Stimulated activated CD4-positive, alpha-beta T cell treated with anti-CD3 and anti-CD28 coated beads, TNF-alpha, amount 100 ng/mL, for 24 hours (primary cell): Measurements from ENCODE around the gene OMA1.
"Not testable (repeated sequence)": the region's sequence is repeated elsewhere in the genome, so short reads cannot be mapped to it uniquely, and the experiment has no call there.

Experiments
- DNase-seq, 3 experiments: peaks; one replicate each; pipeline ENCODE4 v3.0.0-alpha.2; 2020; ENCODE audit warnings: low read depth in 3 of 3

Gene OMA1

DNA sequence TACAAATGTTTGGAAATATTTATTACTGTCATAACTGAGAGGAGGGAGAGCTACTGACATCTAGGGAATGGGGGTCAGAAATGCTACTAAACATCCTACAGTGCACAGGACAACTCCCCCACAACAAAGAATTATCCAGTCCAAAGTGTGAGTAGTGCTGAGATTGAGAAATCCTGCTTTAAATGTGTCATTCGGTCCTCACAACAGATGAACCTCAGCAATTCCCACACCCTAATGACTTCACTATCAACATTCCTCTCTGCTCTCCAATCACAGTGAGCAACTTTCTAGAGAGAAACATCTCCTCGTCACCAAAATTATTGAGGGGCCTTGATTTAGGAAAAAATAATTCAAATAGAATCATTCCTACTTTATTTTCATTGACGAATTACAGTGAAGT is 18.0 kb downstream of the OMA1 start:
- no peak for DNase-seq

- DNase-seq: no peak
Observed at GRCh38 chr1:58524353-58524945, 22.1 kb downstream of the OMA1 start.

- peak in 1 of 3 experiments; percentile 6 for DNase-seq
Observed at GRCh38 chr1:58515794-58516401, 30.6 kb downstream of the OMA1 start.

DNA sequence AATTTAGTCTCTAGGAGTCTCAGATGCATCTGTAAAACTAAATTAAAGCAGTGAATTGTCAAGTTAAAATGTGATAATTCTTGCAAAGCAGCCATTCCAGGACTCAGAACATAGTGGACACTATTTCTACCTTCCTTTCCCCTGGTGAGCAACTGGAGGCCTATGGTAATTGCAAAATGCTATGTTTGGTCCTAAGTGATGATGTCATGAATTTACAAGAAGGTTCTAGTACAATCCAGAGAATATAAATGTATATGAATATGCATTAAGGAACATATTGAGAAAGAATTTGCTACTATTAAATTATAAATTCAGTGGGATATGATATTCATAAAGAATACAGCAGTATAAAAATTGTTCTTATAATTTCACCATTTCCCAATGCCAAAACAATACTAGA is 32.6 kb downstream of the OMA1 start:
- DNase-seq: no peak

GRCh38 chr1:58508629-58509028 is 37.9 kb downstream of the OMA1 start:
- no peak for DNase-seq

DNA sequence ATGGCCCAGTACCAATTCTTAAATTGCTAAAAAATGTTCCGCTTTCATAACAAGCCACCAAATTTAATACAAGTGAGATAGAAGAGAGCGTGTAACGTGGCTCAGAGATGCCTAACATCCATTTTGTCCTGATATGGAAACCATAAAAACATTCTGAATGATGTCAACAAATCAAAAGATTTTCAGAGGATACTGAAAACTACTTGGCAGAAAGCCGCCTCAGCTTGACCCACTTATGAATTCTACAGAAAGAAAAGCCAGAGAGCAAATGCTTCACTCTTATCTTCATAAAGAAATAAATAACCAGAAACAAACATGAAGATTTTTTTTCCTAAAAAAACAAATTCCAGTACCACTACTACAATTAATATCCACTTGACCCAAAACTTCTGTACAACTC is 41.2 kb downstream of the OMA1 start:
- DNase-seq: no peak

DNA sequence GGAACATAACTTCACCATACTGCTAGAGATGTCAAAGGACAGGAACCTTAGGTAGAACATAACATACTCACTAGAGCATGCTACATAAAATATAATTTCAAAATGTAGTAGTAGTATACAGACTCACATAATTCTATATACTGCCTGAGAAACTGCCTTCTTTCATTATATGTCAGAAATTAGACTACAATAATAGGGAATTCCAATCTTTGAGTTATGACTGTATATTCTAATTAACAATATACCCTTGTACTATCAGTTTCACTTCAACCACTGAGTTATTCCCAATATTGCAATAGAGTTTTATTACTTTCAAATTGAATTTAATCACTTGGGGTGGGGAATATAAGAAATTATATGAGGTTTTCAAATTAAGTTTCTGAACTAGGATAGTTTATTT is 44.0 kb downstream of the OMA1 start:
- no peak for DNase-seq

- DNase-seq: no peak
Observed at GRCh38 chr1:58500043-58500442, 46.5 kb downstream of the OMA1 start.

- DNase-seq: no peak
Observed at GRCh38 chr1:58497499-58497898, 49.0 kb downstream of the OMA1 start.

- DNase-seq: no peak
Observed at GRCh38 chr1:58496042-58496441, 50.5 kb downstream of the OMA1 start.

DNA sequence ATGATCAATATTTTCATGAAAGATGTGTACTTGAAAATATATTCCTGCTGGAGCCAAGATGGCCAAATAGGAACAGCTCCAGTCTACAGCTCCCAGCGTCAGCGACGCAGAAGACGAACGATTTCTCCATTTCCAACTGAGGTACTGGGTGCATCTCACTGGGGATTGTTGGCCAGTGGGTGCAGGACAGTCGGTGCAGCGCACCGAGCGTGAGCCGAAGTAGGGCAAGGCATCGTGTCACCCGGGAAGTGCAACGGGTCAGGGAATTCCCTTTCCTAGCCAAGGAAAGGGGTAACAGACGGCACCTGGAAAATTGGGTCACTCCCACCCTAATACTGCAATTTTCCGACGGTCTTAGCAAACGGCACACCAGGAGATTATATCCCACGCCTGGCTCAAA is 57.6 kb downstream of the OMA1 start:
- not testable (repeated sequence) for DNase-seq

GRCh38 chr1:58487002-58487401 is 59.5 kb downstream of the OMA1 start:
- DNase-seq: no peak

GRCh38 chr1:58481962-58482361 is 64.6 kb downstream of the OMA1 start:
- no peak for DNase-seq

DNA sequence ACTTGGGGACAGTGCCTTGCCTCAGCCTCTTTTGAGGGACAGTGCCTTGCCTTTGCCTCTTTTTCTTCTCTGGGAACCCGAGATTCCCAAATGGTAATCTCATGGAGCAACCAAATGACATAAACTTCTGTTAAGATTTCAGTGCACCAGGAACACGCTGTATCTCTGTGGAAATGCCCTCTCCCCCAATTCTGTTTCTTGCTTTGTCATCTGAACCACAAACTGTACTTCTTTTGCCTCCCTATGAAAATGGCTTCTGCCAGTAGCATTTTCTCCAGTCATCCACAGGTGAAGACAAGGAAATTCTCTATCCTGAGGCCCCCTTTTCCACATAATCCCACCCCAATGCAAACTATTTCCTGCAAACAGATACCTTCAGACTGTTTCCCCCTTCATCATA is 66.3 kb downstream of the OMA1 start:
- DNase-seq: no peak

DNA sequence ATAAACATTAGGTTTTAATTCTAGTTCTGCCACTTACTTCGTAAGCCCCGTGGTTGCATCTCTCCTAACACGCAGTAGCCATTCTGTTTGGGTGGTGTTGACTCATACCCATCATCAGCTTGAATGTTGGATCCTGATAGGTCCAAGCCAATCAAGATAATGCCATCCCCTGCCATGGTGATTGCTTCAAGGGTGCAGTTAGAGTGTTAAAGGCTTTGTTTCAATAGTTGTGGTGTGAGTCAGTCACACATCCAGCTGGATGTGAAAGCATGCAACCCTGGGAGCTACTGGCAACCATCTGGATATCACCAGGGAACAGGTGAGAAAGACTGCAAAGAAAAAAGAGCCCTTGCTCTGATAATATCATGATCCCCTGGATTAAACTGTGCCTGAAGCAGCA is 69.1 kb downstream of the OMA1 start:
- no peak for DNase-seq

- DNase-seq: no peak
Observed at GRCh38 chr1:58476179-58476578, 70.3 kb downstream of the OMA1 start.

DNA sequence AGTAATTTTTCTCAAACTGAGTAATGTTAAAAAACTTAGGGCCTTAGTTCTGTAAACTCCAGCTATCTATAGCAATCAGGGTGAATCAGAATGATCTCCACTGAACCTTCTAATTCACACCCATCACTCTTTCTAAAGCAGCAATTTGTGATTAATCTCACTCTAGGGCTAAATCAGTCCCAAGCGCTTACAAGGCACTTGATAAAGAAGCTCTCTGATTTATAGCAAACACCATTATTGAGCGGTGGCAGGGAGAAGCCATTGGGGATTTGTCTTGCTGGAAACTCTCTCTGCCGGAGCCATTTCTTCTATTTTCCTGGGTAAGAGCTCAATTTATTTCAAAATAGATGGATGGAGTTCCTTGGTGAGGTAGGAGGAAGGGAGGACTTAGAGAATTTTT is 77.0 kb downstream of the OMA1 start:
- DNase-seq: no peak

GRCh38 chr1:58469016-58469415 is 77.5 kb downstream of the OMA1 start:
- DNase-seq: no peak

- no peak for DNase-seq
Observed at GRCh38 chr1:58468612-58469011, 77.9 kb downstream of the OMA1 start.

- DNase-seq: no peak
Observed at GRCh38 chr1:58466630-58467241, 79.8 kb downstream of the OMA1 start.

GRCh38 chr1:58465825-58466629 is 80.5 kb downstream of the OMA1 start:
- DNase-seq: no peak

DNA sequence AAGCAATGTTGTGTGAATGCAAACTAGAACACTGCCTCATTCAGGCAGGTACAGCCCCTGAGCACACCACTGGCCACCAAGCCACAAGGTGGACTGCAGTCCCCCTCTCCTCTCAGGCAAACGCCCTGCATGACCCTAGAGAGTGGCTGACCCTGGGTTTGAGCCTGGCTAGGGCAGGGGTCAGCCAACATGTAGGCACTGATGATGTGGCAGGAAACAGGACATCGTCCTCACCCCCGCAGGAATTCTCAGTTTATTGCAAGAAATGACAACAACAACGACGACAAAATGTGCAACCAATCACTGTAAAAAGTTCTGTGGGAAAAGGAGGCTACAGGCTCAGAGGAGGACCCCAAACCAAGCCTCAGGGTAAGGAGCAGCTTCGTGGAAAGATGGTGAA is 81.3 kb downstream of the OMA1 start:
- DNase-seq: no peak

- no peak for DNase-seq
Observed at GRCh38 chr1:58460469-58460868, 86.1 kb downstream of the OMA1 start.
